ENCODE data around the gene NOS1AP.

NOS1AP gene

GRCh38 chr1:162328512-162328911, 259.0 kb downstream of the NOS1AP start:
- ChIA-PET POLR2A (no interaction called here), CTCF (interaction anchor here (0.7 to 1.0 kb wide), 2 partner anchors 10 to 49 kb away, joined by 3 read pairs; no protein-coding TSS in a partner anchor)
- TF ChIP-seq, protein P1, sequence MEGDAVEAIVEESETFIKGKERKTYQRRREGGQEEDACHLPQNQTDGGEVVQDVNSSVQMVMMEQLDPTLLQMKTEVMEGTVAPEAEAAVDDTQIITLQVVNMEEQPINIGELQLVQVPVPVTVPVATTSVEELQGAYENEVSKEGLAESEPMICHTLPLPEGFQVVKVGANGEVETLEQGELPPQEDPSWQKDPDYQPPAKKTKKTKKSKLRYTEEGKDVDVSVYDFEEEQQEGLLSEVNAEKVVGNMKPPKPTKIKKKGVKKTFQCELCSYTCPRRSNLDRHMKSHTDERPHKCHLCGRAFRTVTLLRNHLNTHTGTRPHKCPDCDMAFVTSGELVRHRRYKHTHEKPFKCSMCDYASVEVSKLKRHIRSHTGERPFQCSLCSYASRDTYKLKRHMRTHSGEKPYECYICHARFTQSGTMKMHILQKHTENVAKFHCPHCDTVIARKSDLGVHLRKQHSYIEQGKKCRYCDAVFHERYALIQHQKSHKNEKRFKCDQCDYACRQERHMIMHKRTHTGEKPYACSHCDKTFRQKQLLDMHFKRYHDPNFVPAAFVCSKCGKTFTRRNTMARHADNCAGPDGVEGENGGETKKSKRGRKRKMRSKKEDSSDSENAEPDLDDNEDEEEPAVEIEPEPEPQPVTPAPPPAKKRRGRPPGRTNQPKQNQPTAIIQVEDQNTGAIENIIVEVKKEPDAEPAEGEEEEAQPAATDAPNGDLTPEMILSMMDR (IDR thresholded peaks at IDR 0.05; ENCODE audit: control extremely low read depth, extremely low read depth, low read depth, missing control alignments) = no peak
- no peak for DNase-seq (ENCODE audit: extremely low spot score)

DNA sequence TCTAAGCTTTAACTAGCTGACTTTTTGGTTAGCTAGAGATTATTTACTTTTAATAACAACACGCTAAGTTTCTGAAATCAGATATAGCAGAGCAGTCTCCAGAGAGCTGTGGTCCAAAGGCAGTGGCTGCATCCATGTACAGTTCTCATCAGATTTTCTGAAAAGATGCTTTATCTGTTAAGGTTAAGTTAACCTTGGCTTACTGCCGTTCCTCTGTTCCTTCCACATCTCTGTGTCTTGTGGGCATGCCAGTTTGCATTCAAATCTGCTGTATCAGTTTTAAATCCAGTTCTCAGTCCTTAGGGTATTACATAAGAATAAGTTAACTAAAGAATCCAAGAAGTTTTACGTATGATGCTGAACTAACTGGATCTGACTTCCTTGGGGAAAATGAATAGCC, 260.3 kb downstream of the NOS1AP start:
- POLR2A ChIA-PET = no interaction called here
- TF ChIP-seq, protein P1 (IDR thresholded peaks at IDR 0.05; ENCODE audit: control extremely low read depth, extremely low read depth, low read depth, missing control alignments) = no peak
- CTCF ChIA-PET = no interaction called here
- no peak for DNase-seq (ENCODE audit: extremely low spot score)

DNA sequence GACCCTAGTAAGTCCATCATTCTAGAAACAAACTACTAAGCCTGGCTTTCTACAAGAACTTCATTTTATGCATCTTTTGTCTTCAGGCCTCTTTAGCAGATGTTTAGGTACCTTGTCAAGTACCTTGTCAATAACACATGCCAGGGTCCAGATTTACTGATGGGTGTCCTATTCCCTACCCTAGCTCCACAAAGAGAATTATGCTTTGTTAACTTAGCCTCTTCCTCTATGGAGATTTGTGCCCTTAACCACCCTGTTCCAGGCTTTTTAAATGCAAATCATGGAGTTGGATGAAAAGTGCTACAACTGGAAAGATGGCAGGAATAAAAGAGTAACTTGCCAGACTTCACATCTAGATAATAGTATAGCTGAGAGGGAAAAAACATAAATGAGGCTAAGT, 264.5 kb downstream of the NOS1AP start:
- TF ChIP-seq, protein P1 (IDR thresholded peaks at IDR 0.05; ENCODE audit: control extremely low read depth, extremely low read depth, low read depth, missing control alignments) = no peak
- DNase-seq (ENCODE audit: extremely low spot score) = no peak
- CTCF ChIA-PET = no interaction called here

DNA sequence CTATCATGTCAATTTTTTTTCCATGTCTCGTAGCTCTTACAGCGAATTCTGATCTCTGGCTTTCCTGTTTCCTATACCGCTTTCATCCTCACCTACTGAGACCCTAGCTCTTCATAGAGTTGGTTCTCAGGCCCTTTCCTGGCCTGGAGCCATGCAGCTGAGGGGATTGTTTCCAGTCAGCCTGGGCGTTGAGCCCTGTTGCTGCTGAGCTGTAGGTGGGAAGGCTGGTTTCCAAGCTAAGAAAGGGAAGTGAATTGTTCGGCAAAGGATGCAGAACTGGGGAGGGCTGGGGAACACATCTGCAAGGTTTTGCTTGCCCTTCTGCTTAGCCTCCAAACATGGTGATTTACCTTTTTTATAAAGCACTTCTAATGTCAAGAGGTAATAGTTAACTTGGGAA, 265.6 kb downstream of the NOS1AP start:
- POLR2A ChIA-PET = no interaction called here
- DNase-seq (ENCODE audit: extremely low spot score) = no peak
- CTCF ChIA-PET = no interaction called here
- TF ChIP-seq, protein P1 (IDR thresholded peaks at IDR 0.05; ENCODE audit: control extremely low read depth, extremely low read depth, low read depth, missing control alignments) = no peak

More for the DNA sequence above, 264.5 kb downstream of the NOS1AP start:
- POLR2A ChIA-PET = no interaction called here

GRCh38 chr1:162336621-162337285, 267.3 kb downstream of the NOS1AP start:
- TF ChIP-seq, protein P1 (IDR thresholded peaks at IDR 0.05; ENCODE audit: control extremely low read depth, extremely low read depth, low read depth, missing control alignments) = no peak
- CTCF ChIA-PET = interaction anchor here (1.3 kb wide), 1 partner anchor 20 kb away, joined by 3 read pairs; no protein-coding TSS in a partner anchor
- POLR2A ChIA-PET = no interaction called here
- no peak for DNase-seq (ENCODE audit: extremely low spot score)

GRCh38 chr1:162342452-162342983, 273.0 kb downstream of the NOS1AP start:
- no peak for DNase-seq (ENCODE audit: extremely low spot score)
- TF ChIP-seq, protein P1 (IDR thresholded peaks at IDR 0.05; ENCODE audit: control extremely low read depth, extremely low read depth, low read depth, missing control alignments) = no peak
- ChIA-PET POLR2A (no interaction called here), CTCF (interaction anchor here (1.2 to 4.4 kb wide), 3 partner anchors 14 to 511 kb away, joined by 3 to 25 read pairs (median 4); no protein-coding TSS in a partner anchor)
